Adrenal gland (tissue), 5 donors: ENCODE measurements around the gene LCE4A.

Source experiments
- CTCF ChIP-seq, 6 experiments: fragments of 450-650 bp in 4 of 6; fragments of 200-600 bp in 2 of 6; sonication (generic) in 1 of 6; IDR thresholded peaks; 1 replicate in 5 of 6; 2 replicates in 1 of 6; pipeline versions ENCODE4 v1.5.1 to v1.8.0; 2016 to 2021; ENCODE audit warnings: antibody characterized with exemption in 6 of 6, mild to moderate bottlenecking in 2 of 6, moderate library complexity in 1 of 6
- POLR2A ChIP-seq, 2 donors: fragments of 450-650 bp; IDR thresholded peaks; one replicate each; pipeline ENCODE4 v1.6.1; 2017; ENCODE audit warnings: antibody characterized with exemption in 2 of 2, mild to moderate bottlenecking in 2 of 2, moderate library complexity in 1 of 2
- donor health status: DM: no; HTN: no; CAD: no.

DNA sequence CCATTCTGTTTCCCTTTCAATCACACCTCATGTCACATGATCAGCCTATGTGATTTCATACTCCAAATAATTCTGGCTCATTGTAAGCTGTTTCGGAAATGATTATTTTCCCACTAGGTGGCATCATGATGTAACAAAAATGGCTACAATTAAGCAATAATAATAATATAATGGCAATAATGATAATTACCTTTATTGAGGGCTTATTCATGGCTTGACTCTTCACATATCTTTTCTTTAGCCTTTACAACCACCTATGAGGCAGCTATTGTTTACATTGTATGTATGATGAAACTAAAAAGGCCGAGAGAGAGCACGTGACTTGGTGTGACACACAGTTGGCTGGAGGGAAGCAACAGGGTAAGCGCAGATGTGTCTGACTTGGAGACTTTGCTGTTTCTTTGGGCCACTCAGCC, 37.3 kb downstream of the LCE4A start:
- no peak for TF ChIP-seq POLR2A (IDR thresholded peaks at IDR 0.05)
- TF ChIP-seq CTCF (IDR thresholded peaks at IDR 0.05), result no peak
